ENCODE results near the gene DHX38. TPM values are rescaled to one million over a fixed set of nuclear protein-coding genes. Genes with fewer than 3 reads are reported as not detected.

Gene DHX38
- total RNA-seq, 1 experiment from 2014 or later = 71.0 TPM

- no peaks in the 10 kb centered on the region for H4K20me1 ChIP-seq (ENCODE audit: insufficient read depth)
- intact Hi-C loops (cut with micrococcal nuclease) = loop anchor here (10.0 kb wide), 2 partner anchors 209 to 529 kb away; partner anchors contain the start of gene ZNF821
- DNase-seq (ENCODE audit: low read depth, low spot score) (no peak), ATAC-seq (peak; percentile 16)
- peak overlapping the region; percentile 91 for H3K4me2 ChIP-seq (ENCODE audit: low read length)
- H2AFZ ChIP-seq (ENCODE audit: low read depth, low read length, poor library complexity, severe bottlenecking) = peak overlapping the region; percentile 37
- peaks cover 6 to 15% of the 10 kb centered on the region in 2 experiments; a peak in 3 of 4 replicates for H3K4me1 ChIP-seq (ENCODE audit: control insufficient read depth in 1 of 2, insufficient read depth in 2 of 2, low read length in 2 of 2)
- peaks cover 27 to 35% of the 10 kb centered on the region in 2 experiments; a peak in 3 of 4 replicates for H3K36me3 ChIP-seq (ENCODE audit: control insufficient read depth in 1 of 2, insufficient read depth in 2 of 2, low read length in 2 of 2)
- H3K79me2 ChIP-seq (ENCODE audit: insufficient read depth, low read length) = peaks cover 72% of the 10 kb centered on the region
- BruUV-seq (replicated peaks) = TSS peak; percentile 55
- ChIA-PET POLR2A (no interaction called here), CTCF (interaction anchor here (1.4 kb wide), 1 partner anchor 28 kb away, joined by 7 read pairs; no protein-coding TSS in a partner anchor), RAD21 (ENCODE audit: low non-redundant PET in 1 of 2, low total read pairs in 2 of 2, uncharacterized antibody in 2 of 2, unreplicated experiment in 2 of 2) (no interaction called here)
- no peaks in the 10 kb centered on the region for H3K9me3 ChIP-seq (ENCODE audit: control insufficient read depth in 1 of 2, insufficient read depth in 1 of 2, low read depth in 1 of 2, low read length in 2 of 2)
- no peaks in the 10 kb centered on the region for H3K27me3 ChIP-seq (ENCODE audit: insufficient read depth, low read length)
- H3K4me3 ChIP-seq (replicated peaks in 1 of 2; ENCODE audit: low read depth in 1 of 2, low read length in 2 of 2) = peak overlapping the region; percentile 73 to 99
- peak overlapping the region; percentile 65 for H3K27ac ChIP-seq (ENCODE audit: low read depth, low read length)
- H3K9me2 ChIP-seq (ENCODE audit: insufficient read depth) = no peaks in the 10 kb centered on the region
- peak overlapping the region; percentile 90 for H3K9ac ChIP-seq (ENCODE audit: low read length)
- TF ChIP-seq EZH2 (IDR thresholded peaks at IDR 0.05) = no peak
- peak; percentile 61 for TF ChIP-seq ZFX (IDR thresholded peaks at IDR 0.05)
Measured at GRCh38 chr16:72094266-72094610, 591 bp downstream of the DHX38 start.

GRCh38 chr16:72098936-72099335, 5.3 kb downstream of the DHX38 start:
- ChIA-PET CTCF (no interaction called here), RAD21 (ENCODE audit: low non-redundant PET in 1 of 2, low total read pairs in 2 of 2, uncharacterized antibody in 2 of 2, unreplicated experiment in 2 of 2) (no interaction called here), POLR2A (no interaction called here)
- no peaks in the 10 kb centered on the region for H3K9me2 ChIP-seq (ENCODE audit: insufficient read depth)
- H3K4me3 ChIP-seq (replicated peaks in 1 of 2; ENCODE audit: low read depth in 1 of 2, low read length in 2 of 2) = no peak overlapping the region
- ATAC-seq = peak; percentile 23
- intact Hi-C loops (cut with micrococcal nuclease) = loop anchor here (1.0 to 10.0 kb wide), 3 partner anchors 33 to 534 kb away; partner anchors contain the start of gene ZNF821
- BruUV-seq (replicated peaks) = no TSS peak
- no peak overlapping the region for H3K27ac ChIP-seq (ENCODE audit: low read depth, low read length)
- H3K27me3 ChIP-seq (ENCODE audit: insufficient read depth, low read length) = no peaks in the 10 kb centered on the region
- peaks cover 44 to 55% of the 10 kb centered on the region in 2 experiments; a peak in 3 of 4 replicates for H3K36me3 ChIP-seq (ENCODE audit: control insufficient read depth in 1 of 2, insufficient read depth in 2 of 2, low read length in 2 of 2)
- H3K9ac ChIP-seq (ENCODE audit: low read length) = no peak overlapping the region
- no peak overlapping the region for H2AFZ ChIP-seq (ENCODE audit: low read depth, low read length, poor library complexity, severe bottlenecking)
- H3K4me1 ChIP-seq (ENCODE audit: control insufficient read depth in 1 of 2, insufficient read depth in 2 of 2, low read length in 2 of 2) = peaks cover 6 to 9% of the 10 kb centered on the region in 2 experiments; a peak in 3 of 4 replicates
- peaks cover 38% of the 10 kb centered on the region for H3K79me2 ChIP-seq (ENCODE audit: insufficient read depth, low read length)
- no peaks in the 10 kb centered on the region for H3K9me3 ChIP-seq (ENCODE audit: control insufficient read depth in 1 of 2, insufficient read depth in 1 of 2, low read depth in 1 of 2, low read length in 2 of 2)
- DNase-seq (ENCODE audit: low read depth, low spot score) = no peak
- H4K20me1 ChIP-seq (ENCODE audit: insufficient read depth) = no peaks in the 10 kb centered on the region
- H3K4me2 ChIP-seq (ENCODE audit: low read length) = no peak overlapping the region
- TF ChIP-seq ATF3 (IDR thresholded peaks at IDR 0.05) (no peak), SP1 (IDR thresholded peaks at IDR 0.05; ENCODE audit: low read depth) (no peak), JUND (IDR thresholded peaks at IDR 0.05) (no peak), FOSL1 (IDR thresholded peaks at IDR 0.05; ENCODE audit: low read depth) (no peak), EZH2 (IDR thresholded peaks at IDR 0.05) (no peak), ZNF274 (IDR thresholded peaks at IDR 0.05; ENCODE audit: low read depth, low read length) (no peak), RAD21 (IDR thresholded peaks at IDR 0.05; ENCODE audit: low read depth) (no peak), EGR1 (IDR thresholded peaks at IDR 0.05; ENCODE audit: low read depth) (no peak), YY1 (IDR thresholded peaks at IDR 0.05; ENCODE audit: extremely low read depth, insufficient replicate concordance, low read depth, low read length) (no peak), MAX (IDR thresholded peaks at IDR 0.05) (no peak), CTCF (IDR thresholded peaks at IDR 0.05 in 2 of 3, conservative IDR thresholded peaks at IDR 0.05 in 1 of 3; ENCODE audit: borderline replicate concordance in 1 of 3, insufficient read depth in 1 of 3, low read depth in 2 of 3, low read length in 2 of 3) (no peak), TCF7L2 (IDR thresholded peaks at IDR 0.05; ENCODE audit: borderline replicate concordance, extremely low read depth, insufficient read depth, insufficient read length) (no peak), CEBPB (IDR thresholded peaks at IDR 0.05; ENCODE audit: low read depth) (no peak), CBX3 (IDR thresholded peaks at IDR 0.05; ENCODE audit: low read depth) (no peak), ZFX (IDR thresholded peaks at IDR 0.05) (no peak), ZBTB33 (IDR thresholded peaks at IDR 0.05; ENCODE audit: extremely low read depth, insufficient replicate concordance, low read length) (no peak), ELF1 (IDR thresholded peaks at IDR 0.05; ENCODE audit: borderline replicate concordance, low read depth) (no peak), POLR2AphosphoS5 (IDR thresholded peaks at IDR 0.05; ENCODE audit: low read depth, low read length) (no peak)

All from HCT116 (cell line).